ENCODE data around the gene OR5H15.
"Not testable (repeated sequence)": the region's sequence is repeated elsewhere in the genome, so short reads cannot be mapped to it uniquely, and the experiment has no call there.

Gene OR5H15

DNA sequence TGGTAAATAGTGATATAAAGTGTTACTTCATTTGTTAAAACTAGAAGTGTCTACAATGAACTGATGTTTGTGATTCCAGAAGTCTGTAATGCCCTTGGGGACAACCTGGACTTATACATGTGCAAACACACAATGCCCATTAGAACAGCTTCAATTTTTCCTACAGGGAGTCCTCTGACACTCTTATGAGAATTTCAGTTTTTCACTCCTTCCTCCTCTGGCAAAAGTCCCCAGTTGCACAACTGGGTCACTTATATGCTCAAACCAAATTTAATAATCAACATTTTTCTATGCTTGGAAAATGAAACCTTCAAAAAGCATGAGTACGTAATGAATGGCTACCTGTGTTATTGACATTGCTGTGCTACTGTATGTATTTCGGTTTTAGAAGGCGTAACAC, at the start of gene OR5H15:
OR5H15 (plus strand) TSS at position 301 of the 400 bp plus-strand sequence. CDS start 2,004 bp downstream, outside the sequence.
- no peak for DNase-seq

DNA sequence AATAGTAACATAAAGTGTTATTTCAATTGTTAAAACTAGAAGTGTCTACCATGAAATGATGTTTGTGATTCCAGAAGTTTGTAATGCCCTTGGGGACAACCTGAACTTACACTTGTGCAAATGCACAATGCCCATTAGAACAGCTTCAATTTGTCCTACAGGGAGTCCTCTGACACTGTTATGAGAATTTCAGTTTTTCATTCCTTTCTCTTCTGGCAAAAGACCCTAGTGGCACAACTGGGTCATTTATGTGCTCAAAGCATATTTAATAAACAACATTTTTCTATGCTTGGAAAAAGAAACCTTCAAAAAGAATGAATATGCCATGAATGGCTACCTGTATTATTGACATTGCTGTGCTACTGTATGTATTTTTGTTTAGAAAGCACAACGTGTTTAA, 36.1 kb upstream of the OR5H15 start, which contains the start of gene OR5H1:
OR5H1 (plus strand) TSS at position 301 of the 400 bp plus-strand sequence. CDS start 1,977 bp downstream, outside the sequence.
- no peak for DNase-seq

DNA sequence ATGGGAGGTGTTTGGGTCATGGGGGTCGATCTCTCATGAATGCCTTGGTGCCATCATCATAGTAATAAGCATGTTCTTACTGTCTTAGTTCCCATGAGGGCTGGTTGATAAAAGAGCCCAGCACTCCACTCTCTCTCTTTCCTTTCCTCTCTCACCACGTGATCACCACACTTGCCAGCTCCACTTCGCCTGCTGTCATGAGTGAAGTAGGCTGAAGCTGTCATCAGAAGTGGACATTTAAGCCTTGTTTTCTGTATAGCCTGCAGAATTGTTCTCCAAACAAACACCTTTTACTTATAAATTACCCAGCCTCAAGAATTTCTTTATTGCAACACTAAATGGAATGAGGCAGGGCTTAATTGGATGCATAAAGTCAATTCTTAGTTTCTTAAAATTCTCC, 29.9 kb upstream of the OR5H15 start:
- DNase-seq: no peak

DNA sequence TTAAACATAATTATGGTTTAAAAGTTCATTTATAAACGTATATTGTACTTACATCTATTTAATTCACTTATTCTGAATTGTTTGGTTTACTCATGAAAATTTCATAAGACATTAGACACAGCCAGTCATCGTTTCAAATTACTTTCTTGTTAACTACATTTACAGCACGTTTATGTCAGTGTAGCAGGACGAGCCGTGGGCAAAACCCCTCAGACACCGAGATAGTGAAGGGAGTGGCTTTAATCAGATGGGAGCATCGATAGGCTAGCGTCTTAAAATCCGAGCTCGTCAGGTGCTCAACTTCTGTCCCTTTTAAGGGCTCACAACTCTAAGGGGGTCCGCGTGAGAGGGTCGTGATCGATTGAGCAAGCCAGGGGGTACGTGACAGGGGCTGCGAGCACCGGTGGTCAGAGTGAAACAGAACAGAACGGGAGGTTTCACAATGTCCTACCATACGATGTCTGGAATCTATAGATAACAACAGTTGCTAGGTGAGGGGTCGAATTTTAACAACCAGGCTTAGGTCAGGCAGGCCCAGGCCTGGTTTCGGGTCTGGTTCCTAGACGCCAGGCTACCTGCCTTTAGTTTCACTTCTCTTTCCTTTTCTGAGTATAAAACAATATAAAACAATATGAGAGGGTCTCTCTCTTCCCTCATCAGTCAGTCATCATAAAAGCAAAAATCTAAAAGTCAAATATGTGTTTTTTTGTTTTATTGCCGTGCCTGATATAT, 28.5 kb upstream of the OR5H15 start:
- DNase-seq: not testable (repeated sequence)

DNA sequence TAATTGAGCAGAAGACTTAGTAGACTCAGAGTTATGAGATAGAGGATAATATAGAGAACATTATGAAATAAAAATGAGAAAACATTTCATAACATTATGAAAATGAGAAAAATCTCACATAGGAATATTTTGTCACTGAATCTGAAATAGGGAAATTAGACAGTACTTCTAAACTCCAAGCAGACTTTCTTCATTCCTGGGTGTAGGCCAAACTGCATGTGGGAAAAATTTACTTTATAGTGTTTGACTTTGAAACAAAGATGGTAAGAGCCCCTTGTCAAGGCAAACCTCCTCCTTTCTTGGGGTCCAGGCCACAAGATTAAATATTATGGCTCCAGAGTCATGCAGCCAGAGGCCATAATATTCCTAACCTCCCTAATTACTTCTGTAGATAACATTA, 26.0 kb upstream of the OR5H15 start:
- no peak for DNase-seq

DNA sequence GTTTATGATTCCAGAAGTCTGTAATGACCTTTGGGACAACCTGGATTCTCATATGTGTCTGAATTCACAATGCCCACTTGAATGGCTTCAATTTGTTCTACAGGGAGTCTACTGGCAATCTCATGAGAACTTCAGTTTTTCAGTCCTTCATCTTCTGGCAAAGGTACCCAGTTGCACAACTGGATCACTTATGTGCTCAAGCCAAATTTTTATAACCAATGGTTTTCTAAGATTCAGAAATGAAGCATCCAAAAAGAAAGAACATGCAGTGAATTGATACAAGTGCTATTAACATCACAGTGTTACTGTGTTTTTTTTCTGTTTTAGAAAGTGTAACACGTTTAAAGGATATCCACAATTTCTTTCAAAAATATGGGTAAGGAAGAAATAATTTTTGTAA, 19.3 kb upstream of the OR5H15 start, which contains the start of gene OR5H14:
OR5H14 (plus strand) TSS at position 301 of the 400 bp plus-strand sequence. CDS start 1,907 bp downstream, outside the sequence.
- DNase-seq: no peak

DNA sequence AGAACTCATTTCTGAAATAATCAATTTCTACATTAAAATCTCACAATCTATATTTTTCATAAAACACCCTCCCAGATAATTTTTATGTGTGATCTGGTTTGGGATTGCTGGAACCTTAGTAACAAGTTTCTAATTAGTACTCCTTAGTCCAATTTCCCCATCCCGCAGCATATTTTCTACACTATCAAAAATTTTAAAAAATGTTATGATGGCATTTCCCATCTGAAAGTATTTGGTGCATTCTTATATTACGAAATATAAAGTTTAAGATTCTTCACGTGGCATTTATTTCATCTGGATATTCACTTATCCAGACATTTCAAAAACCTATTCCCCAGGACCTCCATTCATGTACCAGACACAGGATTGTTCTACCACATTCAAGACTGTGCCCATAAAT, 17.7 kb upstream of the OR5H15 start:
- DNase-seq: no peak

DNA sequence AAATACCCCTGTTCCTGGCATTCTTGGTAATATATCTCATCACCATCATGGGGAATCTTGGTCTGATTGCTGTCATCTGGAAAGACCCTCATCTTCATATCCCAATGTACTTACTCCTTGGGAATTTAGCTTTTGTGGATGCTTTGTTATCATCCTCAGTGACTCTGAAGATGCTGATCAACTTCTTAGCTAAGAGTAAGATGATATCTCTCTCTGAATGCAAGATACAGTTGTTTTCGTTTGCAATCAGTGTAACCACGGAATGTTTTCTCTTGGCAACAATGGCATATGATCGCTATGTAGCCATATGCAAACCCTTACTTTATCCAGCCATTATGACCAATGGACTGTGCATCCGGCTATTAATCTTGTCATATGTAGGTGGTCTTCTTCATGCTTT, 17.0 kb upstream of the OR5H15 start:
- DNase-seq: not testable (repeated sequence)

DNA sequence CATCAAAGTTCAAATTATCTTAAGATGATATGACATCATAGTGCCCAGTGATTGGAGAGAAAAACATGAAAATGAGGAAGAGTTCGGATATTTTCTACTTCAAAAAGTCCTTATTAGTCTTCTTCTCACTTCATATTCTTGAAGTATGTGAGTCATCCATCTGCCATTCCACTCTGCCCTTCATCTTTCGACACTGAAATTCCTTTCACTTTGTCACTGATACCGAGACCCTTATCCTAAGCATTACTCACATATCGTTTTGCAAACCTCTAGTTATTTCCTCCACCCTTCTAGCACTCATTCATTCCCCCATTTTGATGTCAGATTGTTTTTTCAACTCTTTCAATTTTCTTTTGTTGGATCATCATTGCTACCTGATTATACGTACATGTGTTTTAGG, 15.3 kb upstream of the OR5H15 start:
- no peak for DNase-seq

DNA sequence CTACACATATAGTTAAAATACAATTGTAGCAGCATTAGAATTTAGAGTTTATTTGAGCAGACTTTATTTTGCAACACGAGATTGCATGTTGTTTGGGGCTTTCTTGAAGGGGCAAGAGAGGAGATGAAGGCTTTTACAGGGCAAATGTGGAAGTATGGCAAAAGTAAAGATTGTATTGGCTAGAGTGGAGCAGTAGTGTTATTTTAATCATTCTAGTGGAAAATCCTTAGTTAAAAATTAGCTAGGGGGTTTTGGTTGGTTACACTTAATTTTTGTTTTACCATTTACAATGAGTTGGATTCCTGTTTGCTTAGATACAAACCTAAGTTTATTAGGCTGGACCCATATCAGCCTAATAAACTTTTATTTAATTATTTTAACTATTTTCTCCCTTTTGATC, 4.6 kb downstream of the OR5H15 start:
- DNase-seq: no peak

DNA sequence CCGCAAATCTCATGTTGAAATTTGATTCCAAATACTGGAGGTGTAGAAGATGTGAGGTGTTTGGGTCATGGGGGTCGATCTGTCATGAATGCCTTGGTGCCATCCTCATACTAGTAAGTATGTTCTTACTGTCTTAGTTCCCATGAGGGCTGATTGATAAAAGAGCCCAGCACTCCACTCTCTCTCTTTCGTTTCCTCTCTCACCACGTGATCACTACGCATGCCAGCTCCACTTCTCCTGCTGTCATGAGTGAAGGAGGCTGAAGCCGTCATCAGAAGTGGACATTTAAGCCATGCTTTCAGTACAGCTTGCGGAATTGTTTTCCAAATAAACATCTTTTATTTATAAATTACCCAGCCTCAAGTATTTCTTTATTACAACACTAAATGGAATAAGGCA, 6.1 kb downstream of the OR5H15 start:
- DNase-seq: no peak

DNA sequence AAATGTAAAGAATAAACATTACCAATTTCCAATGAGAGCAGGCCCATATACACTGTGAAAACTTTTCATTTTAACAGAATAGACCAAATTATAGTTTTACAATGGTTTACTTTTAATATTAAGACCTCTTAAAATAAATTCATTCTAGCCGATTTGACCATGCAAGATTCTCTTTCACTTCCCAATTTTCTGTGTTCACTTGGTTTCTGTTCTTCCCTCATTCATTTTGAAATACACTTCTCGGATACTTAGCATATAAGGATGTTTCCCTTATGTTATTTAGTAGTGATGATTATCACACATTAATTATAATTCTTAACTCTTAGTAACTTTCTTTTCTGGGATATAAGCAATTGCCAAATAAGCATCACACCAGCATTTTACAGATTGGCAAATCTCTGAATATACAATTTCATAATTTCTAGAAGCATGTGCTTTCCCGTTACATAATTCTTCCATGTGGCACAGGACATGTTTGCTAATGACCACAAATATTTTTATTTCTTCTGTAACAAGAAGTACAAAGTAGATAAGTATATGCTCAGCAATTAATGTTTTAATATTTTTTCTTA, 13.9 kb downstream of the OR5H15 start:
- no peak for DNase-seq

DNA sequence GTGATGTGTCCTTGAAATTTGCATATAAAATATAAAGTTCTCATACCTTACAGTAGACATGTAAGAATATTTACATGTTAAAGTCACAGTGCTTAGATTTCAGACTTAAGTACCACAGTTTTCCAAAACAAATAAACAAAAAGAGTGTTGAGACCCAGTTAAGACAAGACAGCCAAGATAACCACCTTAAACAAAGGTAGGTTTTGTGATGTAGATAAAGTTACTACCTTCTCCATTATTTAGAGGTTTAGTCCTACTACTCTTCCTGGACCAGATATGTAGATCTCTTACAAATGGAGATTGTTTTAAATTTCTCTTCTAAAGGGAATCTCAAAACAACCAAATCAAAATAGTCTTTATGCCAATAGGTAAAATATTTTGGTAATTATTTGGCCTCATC, 15.7 kb downstream of the OR5H15 start:
- DNase-seq: no peak

DNA sequence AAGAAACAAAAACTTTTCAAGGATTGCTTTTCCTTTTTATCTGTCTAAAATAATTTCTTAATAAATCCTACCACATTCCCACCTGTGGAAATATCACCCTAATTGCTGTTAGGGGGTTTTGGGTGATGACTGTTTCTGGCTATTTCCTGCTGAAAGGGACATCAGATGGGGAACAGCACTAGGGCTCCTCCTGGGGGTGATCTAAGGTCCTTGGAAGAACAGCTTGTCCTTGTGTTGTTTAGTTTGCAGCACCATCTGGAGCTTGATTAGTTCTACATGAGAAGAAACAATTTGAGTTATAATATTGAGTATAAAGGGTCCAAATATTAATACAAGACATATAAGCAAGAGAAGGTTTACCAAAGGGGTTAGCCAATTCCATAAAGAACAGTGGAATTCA, 18.7 kb downstream of the OR5H15 start:
- no peak for DNase-seq

DNA sequence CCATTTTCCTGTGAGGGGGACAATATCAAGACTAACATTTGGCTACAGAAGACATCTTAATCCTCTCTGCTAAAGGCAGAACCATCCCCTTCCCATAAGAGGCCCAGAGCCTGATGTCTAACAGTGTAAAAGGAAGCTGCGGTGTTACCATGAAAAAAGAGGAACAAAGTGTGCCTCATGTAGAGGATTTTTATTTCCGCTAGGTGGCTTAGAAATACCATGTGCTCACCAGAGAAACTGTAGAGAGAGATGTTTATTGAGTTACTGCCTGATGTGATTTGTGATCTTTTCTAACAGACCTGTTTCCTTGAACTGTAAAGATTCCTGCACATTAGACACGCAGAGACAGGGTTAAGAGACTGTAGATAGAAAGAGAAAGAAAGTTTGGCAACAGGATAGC, 22.0 kb downstream of the OR5H15 start:
- DNase-seq: no peak

DNA sequence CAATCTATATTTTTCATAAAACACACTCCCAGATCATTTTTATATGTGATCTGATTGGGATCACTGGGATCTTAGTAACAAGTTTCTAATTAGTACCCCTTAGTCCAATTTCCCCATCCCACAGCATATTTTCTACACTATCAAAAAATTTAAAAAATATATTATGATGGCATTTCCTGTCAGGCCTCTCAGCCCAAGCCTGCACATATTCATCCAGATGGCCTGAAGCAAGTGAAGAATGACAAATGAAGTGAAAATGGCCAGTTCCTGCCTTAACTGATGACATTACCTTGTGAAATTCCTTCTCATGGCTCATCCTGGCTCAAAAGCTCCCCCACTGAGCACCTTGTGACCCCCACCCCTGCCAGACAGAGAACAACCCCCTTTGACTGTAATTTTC, 24.4 kb downstream of the OR5H15 start:
- not testable (repeated sequence) for DNase-seq

DNA sequence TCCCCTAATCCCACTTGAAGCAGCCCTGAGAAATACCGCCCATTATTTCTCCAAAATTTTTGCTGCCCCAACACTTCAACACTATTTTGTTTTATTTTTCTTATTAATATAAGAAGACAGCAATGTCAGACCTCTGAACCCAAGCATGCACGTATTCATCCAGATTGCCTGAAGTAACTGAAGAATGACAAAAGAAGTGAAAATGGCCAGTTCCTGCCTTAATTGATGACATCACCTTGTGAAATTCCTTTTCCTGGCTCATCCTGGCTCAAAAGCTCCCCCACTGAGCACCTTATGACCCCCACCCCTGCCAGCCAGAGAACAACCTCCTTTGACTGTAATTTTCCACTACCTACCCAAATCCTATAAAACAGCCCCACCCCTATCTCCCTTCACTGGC, 29.8 kb downstream of the OR5H15 start:
- not testable (repeated sequence) for DNase-seq

DNA sequence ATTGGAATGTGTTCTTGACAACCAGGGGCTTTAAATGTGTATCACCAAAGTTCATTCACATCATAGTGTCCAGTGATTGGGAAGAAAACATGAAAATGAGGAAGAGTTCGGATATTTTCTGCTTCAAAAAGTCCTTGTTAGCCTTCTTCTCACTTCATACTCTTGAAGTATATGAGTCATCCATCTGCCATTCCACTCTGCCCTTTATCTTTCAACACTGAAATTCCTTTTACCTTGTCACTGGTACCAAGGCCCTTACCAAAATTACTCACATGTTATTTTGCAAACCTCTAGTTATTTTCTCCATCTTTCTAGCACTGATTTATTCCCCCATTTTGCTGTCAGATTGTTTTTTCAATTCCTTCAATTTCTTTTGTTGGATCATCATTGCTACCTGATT, 32.5 kb downstream of the OR5H15 start:
- no peak for DNase-seq

DNA sequence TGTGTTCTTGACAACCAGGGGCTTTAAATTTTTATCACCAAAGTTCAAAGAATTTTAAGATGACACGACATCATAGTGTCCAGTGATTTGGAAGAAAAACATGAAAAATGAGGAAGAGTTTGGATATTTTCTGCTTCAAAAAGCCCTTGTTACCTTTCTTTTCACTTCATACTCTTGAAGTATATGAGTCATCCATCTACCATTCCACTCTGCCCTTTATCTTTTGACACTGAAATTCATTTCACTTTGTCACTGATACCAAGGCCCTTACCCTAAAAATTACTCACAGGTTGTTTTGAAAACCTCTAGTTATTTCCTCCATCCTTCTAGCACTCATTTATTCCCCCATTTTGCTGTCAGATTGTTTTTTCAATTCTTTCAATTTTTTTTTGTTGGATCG, 42.7 kb downstream of the OR5H15 start:
- DNase-seq: no peak

DNA sequence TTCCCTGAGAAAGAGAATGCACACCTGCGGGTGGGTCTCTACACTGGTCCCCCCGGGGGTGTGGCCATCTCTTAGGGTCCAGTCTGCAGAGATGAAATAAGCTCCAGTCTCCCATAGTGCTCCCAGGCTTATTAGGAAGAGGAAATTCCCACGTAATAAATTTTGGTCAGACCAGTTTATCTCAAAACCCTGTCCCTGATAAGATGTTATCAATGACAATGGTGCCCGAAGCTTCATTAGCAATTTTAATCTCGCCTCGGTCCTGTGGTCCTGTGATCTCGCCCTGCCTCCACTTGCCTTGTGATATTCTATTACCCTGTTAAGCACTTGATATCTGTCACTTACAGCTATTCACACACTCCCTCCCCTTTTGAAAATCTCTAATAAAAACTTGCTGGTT, 46.8 kb downstream of the OR5H15 start:
- no peak for DNase-seq

DNA sequence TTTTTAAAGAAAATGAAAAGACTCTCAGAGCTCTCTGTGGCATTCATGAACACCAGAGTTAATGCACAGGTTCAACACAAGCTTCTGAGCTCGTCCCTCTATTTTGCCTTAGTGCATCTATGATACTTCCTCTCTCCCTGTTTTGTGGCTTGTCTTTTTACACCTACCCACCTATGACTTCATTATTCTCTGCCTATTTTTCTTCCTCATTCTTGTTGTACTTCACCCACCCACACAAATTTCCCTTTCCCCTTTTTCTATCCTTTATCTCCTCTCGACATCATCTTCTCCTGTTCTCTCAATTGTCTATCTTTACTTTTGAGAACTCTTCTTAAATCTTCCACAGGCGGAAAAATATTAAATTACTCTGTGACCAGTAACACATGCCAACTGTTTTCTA, 48.6 kb downstream of the OR5H15 start:
- no peak for DNase-seq
